HEK293T (cell line): ENCODE data around the gene AQP10.
"Not testable (repeated sequence)": the region's sequence is repeated elsewhere in the genome, so short reads cannot be mapped to it uniquely, and the experiment has no call there.

Experiments used
- CTCF ChIA-PET: fragments of 350-600 bp; formaldehyde crosslinking; extraction: SDS; loops from one replicate; lab custom pipeline; 2021; ENCODE audit warnings: antibody characterized with exemption, inconsistent platforms; lab: Yijun Ruan, JAX
- POLR2A ChIA-PET: fragments of 350-600 bp; formaldehyde crosslinking; extraction: SDS; loops from one replicate; lab custom pipeline; 2020; ENCODE audit warnings: antibody characterized with exemption, inconsistent platforms; lab: Yijun Ruan, JAX
- DNase-seq: peaks from one replicate; pipeline ENCODE4 v3.0.0; 2012; ENCODE audit warnings: mixed read lengths; ENCODE audit errors: extremely low spot score
- ARNT ChIP-seq: fragments of 450-650 bp; IDR thresholded peaks from 2 replicates; pipeline ENCODE4 v1.6.1; 2017; ENCODE audit warnings: mild to moderate bottlenecking
- BHLHE40 ChIP-seq: fragments of 450-650 bp; IDR thresholded peaks from 2 replicates; pipeline ENCODE4 v1.6.1; 2016; ENCODE audit warnings: mild to moderate bottlenecking, moderate library complexity, borderline replicate concordance
- CTBP1 ChIP-seq: fragments of 450-650 bp; IDR thresholded peaks from 2 replicates; pipeline ENCODE4 v1.6.1; 2016; ENCODE audit warnings: borderline replicate concordance
- ELF4 ChIP-seq: fragments of 450-650 bp; IDR thresholded peaks from 2 replicates; pipeline ENCODE4 v1.6.1; 2017; ENCODE audit warnings: antibody characterized with exemption
- FOXA1 ChIP-seq: fragments of 450-650 bp; IDR thresholded peaks from 2 replicates; pipeline ENCODE4 v1.6.1; 2016; ENCODE audit warnings: mild to moderate bottlenecking
- FOXK2 ChIP-seq: fragments of 450-650 bp; IDR thresholded peaks from 2 replicates; pipeline ENCODE4 v1.6.1; 2016; ENCODE audit warnings: mild to moderate bottlenecking
- FOXM1 ChIP-seq: fragments of 450-650 bp; IDR thresholded peaks from 2 replicates; pipeline ENCODE4 v1.6.1; 2017; ENCODE audit warnings: mild to moderate bottlenecking, borderline replicate concordance
- HDGF ChIP-seq: fragments of 450-650 bp; IDR thresholded peaks from 2 replicates; pipeline ENCODE4 v1.6.1; 2017; ENCODE audit warnings: antibody characterized with exemption, borderline replicate concordance
- L3MBTL2 ChIP-seq: fragments of 450-650 bp; conservative IDR thresholded peaks from 2 replicates; pipeline ENCODE4 v1.6.1; 2016; ENCODE audit warnings: mild to moderate bottlenecking
- LEF1 ChIP-seq: fragments of 450-650 bp; IDR thresholded peaks from 2 replicates; pipeline ENCODE4 v1.6.1; 2017; ENCODE audit warnings: mild to moderate bottlenecking, borderline replicate concordance
- NFRKB ChIP-seq: fragments of 450-650 bp; IDR thresholded peaks from 2 replicates; pipeline ENCODE4 v1.6.1; 2016; ENCODE audit warnings: mild to moderate bottlenecking, moderate library complexity
- SP1 ChIP-seq: fragments of 450-650 bp; IDR thresholded peaks from 2 replicates; pipeline ENCODE4 v1.6.1; 2017
- SUZ12 ChIP-seq: fragments of 450-650 bp; IDR thresholded peaks from 2 replicates; pipeline ENCODE4 v1.6.1; 2016; ENCODE audit warnings: mild to moderate bottlenecking
- TARDBP ChIP-seq: fragments of 450-650 bp; IDR thresholded peaks from 2 replicates; pipeline ENCODE4 v1.6.1; 2016
- ZNF384 ChIP-seq: fragments of 450-650 bp; IDR thresholded peaks from 2 replicates; pipeline ENCODE4 v1.6.1; 2016
- TF ChIP-seq, protein P1 (sequence below): fragments of 450-650 bp; IDR thresholded peaks from 2 replicates; pipeline ENCODE4 v1.6.1; 2016

The AQP10 gene, protein sequence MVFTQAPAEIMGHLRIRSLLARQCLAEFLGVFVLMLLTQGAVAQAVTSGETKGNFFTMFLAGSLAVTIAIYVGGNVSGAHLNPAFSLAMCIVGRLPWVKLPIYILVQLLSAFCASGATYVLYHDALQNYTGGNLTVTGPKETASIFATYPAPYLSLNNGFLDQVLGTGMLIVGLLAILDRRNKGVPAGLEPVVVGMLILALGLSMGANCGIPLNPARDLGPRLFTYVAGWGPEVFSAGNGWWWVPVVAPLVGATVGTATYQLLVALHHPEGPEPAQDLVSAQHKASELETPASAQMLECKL

DNA sequence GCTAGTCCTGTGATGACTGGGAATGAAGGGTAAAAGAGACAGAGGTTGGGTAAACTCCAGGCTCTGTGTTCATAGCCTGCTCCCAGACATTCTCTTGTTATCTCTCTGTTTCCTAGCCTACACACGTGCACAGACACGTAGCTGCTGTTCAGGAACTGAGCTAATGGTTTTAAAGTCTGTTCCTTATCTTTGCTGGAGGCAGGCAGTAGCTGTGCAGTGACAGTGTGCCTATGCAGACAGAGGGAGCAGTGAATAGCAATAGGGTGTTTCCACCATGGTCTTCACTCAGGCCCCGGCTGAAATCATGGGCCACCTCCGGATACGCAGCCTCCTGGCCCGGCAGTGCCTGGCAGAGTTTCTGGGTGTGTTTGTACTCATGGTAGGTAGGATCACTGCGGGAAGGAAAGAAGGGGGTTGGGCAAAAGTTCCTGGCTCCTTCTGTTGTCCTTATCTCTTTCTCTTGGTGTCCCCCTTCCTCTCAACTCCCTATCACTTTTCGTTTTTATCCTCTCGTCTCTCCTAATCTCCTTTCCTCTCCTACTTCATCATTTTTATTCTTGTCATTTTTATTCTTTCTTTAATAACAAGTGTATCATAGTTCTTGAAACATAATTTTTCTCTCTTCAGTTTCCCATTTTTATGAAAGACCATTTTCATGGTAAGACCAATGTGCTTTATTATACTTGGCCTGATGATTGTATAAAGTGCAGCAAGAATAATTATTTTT is at the start of gene AQP10:
AQP10 (plus strand) TSS at position 212 of the 727 bp plus-strand sequence; CDS start at position 275, 63 bp downstream.
- POLR2A ChIA-PET: no interaction called here
- TF ChIP-seq SUZ12 (no peak), ELF4 (no peak), ZNF384 (no peak), SP1 (no peak), BHLHE40 (no peak), ARNT (no peak), LEF1 (no peak), CTBP1 (no peak), FOXM1 (no peak), NFRKB (no peak), L3MBTL2 (no peak), TARDBP (no peak), FOXA1 (no peak)
- TF ChIP-seq, protein P1, sequence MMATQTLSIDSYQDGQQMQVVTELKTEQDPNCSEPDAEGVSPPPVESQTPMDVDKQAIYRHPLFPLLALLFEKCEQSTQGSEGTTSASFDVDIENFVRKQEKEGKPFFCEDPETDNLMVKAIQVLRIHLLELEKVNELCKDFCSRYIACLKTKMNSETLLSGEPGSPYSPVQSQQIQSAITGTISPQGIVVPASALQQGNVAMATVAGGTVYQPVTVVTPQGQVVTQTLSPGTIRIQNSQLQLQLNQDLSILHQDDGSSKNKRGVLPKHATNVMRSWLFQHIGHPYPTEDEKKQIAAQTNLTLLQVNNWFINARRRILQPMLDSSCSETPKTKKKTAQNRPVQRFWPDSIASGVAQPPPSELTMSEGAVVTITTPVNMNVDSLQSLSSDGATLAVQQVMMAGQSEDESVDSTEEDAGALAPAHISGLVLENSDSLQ: no peak
- DNase-seq: no peak
- CTCF ChIA-PET: interaction anchor here (0.6 kb wide), 2 partner anchors 14 to 103 kb away, joined by 3 read pairs; no protein-coding TSS in a partner anchor

DNA sequence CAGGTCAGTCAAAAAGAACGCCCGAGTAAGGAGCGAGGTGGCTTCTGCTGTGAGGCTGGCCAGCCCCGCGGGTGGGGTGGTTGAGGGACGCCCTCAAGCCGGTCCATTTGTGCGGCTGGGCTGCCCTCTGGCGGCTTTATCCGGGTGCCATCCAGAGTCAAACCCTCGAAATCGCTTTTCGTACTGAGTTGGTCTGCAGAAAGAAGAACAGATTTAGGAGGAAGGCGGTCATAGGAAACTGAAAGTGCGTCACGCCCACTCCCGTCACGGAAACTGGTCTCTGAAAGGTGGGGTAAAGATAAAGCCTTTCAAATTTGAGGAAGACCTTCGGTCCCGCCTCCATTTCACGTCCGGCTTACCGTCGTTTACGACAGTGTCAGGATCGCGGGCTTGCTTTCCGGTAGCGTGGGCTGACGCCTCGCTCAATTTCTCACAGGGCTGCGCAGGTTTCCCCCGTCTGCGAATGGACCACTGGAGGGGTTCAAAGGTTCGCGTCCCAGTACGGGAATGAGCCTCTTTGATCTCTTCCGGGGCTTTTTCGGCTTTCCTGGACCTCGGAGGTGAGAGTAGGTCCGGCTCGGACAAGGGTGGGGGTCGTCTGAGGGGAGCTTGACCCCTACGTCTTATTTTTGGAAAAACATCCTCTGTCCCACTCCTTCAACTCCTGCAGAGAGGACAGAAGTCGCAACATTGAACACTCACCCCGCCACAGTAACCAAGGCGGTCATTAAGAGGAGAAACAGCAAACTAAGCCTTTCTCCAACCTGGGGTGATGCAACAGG is 48.5 kb upstream of the AQP10 start, which contains the start of gene HAX1:
HAX1 (plus strand) TSS at position 413 of the 782 bp plus-strand sequence; CDS start at position 508, 95 bp downstream.
- CTCF ChIA-PET: interaction anchor here (0.6 to 2.5 kb wide), 9 partner anchors 8 to 458 kb away, joined by 3 to 16 read pairs (median 4); partner anchors contain the start of gene TPM3

DNA sequence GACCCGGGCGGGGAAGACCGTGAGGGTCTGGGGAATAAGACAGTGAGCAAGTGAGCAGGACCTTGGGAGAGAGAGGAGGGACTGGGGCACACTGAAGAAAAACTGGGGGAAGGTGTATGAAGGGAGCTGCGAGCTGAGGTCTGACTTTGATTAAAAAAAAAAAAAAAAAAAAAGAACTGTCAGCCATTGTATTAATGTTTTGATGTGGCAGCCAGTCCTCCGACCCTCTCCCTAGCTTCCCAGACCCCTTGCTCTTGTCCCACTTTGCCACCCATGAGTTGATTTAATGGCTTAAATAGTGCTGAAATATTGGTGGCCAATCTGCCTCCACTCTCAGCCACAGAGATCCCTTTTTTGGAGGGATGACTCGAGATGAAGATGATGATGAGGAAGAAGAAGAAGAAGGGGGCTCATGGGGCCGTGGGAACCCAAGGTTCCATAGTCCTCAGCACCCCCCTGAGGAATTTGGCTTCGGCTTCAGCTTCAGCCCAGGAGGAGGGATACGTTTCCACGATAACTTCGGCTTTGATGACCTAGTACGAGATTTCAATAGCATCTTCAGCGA is 47.8 kb upstream of the AQP10 start:
- TF ChIP-seq SUZ12 (no peak), ZNF384 (peak; percentile 57; the same call in 1 of the 2 replicates)
- POLR2A ChIA-PET: interaction anchor here (0.5 to 1.7 kb wide), 5 partner anchors 8 to 78 kb away, joined by 3 to 5 read pairs (median 4); no protein-coding TSS in a partner anchor
- DNase-seq: no peak
- CTCF ChIA-PET: interaction anchor here (0.7 to 2.5 kb wide), 4 partner anchors 53 to 81 kb away, joined by 3 to 16 read pairs (median 4); partner anchors contain the start of gene TPM3

More for the DNA sequence above, 48.5 kb upstream of the AQP10 start, which contains the start of gene HAX1:
- POLR2A ChIA-PET: interaction anchor here (0.5 to 1.7 kb wide), 5 partner anchors 14 to 305 kb away, joined by 3 to 5 read pairs (median 4); partner anchors contain the start of gene CREB3L4
- TF ChIP-seq ZNF384 (no peak), FOXK2 (no peak), NFRKB (no peak), ARNT (no peak), L3MBTL2 (no peak), CTBP1 (no peak), LEF1 (peak; percentile 88; the same call in 1 of the 2 replicates), TARDBP (peak; percentile 49; the same call in 1 of the 2 replicates), FOXA1 (no peak), ELF4 (no peak), BHLHE40 (no peak), SUZ12 (no peak), FOXM1 (no peak), SP1 (no peak), HDGF (no peak)
- TF ChIP-seq, protein P1: no peak
- peak; percentile 94 for DNase-seq

DNA sequence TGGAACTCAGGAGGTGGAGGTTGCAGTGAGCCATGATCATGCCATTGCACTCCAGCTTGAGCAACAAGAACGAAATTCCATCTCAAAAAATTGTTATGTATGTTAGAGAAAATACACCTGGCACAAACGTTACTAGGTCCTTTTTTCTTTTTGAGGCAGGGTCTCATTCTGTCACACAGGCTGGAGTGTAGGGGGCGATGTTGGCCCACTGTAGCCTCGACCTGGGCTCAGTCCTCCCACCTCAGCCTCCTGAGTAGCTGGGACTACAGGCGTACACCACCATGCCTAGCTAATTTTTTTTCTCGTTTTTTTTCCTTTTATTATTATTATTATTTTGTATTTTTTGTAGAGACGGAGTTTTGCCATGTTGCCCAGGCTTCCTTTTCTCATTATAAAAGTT is 44.1 kb upstream of the AQP10 start:
- POLR2A ChIA-PET: interaction anchor here (1.5 kb wide), 1 partner anchor 50 kb away, joined by 6 read pairs; no protein-coding TSS in a partner anchor
- TF ChIP-seq FOXM1 (no peak), CTBP1 (no peak), LEF1 (no peak), ELF4 (no peak), TARDBP (no peak), ARNT (no peak), L3MBTL2 (no peak), BHLHE40 (no peak), NFRKB (no peak), SP1 (no peak), ZNF384 (no peak), SUZ12 (no peak), HDGF (no peak), FOXA1 (no peak), FOXK2 (no peak)
- TF ChIP-seq, protein P1: no peak
- CTCF ChIA-PET: interaction anchor here (0.6 to 3.0 kb wide), 3 partner anchors 49 to 604 kb away, joined by 3 to 24 read pairs (median 3); no protein-coding TSS in a partner anchor
- DNase-seq: no peak

DNA sequence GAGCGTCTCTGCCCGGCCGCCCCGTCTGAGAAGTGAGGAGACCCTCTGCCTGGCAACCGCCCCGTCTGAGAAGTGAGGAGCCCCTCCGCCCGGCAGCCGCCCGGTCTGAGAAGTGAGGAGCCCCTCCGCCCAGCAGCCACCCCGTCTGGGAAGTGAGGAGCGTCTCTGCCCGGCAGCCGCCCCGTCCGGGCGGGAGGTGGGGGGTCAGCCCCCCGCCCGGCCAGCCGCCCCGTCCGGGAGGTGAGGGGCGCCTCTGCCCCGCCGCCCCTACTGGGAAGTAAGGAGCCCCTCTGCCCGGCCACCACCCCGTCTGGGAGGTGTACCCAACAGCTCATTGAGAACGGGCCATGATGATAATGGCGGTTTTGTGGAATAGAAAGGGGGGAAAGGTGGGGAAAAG is 33.3 kb upstream of the AQP10 start:
- CTCF ChIA-PET, POLR2A ChIA-PET, DNase-seq: not testable (repeated sequence)
